Measurements from ENCODE around the gene ADGRA3.

ADGRA3 gene

DNA sequence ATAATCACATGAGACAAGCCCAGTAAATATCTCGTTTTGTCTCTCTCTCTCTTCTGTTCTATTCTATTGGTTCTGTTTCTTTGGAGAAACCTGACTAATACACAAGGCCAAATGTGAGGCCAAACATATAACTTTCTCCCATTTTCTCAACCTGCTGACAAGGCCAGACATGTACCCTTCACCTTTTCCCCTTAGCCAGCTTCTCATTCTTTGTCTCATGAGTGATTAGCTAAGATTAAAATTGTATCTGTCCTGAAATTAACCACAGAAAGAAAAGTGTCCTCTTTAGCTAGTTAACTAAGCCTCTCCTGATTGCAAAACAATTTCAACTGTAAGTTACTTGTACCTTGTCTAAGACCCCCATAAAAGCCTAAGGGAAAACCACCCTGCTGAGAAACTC lies 18.5 kb upstream of the ADGRA3 start:
- TF ChIP-seq, protein P1, sequence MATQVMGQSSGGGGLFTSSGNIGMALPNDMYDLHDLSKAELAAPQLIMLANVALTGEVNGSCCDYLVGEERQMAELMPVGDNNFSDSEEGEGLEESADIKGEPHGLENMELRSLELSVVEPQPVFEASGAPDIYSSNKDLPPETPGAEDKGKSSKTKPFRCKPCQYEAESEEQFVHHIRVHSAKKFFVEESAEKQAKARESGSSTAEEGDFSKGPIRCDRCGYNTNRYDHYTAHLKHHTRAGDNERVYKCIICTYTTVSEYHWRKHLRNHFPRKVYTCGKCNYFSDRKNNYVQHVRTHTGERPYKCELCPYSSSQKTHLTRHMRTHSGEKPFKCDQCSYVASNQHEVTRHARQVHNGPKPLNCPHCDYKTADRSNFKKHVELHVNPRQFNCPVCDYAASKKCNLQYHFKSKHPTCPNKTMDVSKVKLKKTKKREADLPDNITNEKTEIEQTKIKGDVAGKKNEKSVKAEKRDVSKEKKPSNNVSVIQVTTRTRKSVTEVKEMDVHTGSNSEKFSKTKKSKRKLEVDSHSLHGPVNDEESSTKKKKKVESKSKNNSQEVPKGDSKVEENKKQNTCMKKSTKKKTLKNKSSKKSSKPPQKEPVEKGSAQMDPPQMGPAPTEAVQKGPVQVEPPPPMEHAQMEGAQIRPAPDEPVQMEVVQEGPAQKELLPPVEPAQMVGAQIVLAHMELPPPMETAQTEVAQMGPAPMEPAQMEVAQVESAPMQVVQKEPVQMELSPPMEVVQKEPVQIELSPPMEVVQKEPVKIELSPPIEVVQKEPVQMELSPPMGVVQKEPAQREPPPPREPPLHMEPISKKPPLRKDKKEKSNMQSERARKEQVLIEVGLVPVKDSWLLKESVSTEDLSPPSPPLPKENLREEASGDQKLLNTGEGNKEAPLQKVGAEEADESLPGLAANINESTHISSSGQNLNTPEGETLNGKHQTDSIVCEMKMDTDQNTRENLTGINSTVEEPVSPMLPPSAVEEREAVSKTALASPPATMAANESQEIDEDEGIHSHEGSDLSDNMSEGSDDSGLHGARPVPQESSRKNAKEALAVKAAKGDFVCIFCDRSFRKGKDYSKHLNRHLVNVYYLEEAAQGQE (IDR thresholded peaks at IDR 0.05; ENCODE audit: insufficient read depth in 1 of 2, low read depth in 2 of 2, low read length in 2 of 2): no peak
- no peak for TF ChIP-seq POLR2AphosphoS5 (IDR thresholded peaks at IDR 0.05; ENCODE audit: low read depth, low read length)
- TF ChIP-seq TAF1 (IDR thresholded peaks at IDR 0.05; ENCODE audit: borderline replicate concordance, insufficient read depth, low read length): no peak
- no peak for TF ChIP-seq FOXP2 (optimal IDR thresholded peaks at IDR 0.05; ENCODE audit: borderline replicate concordance, extremely low read depth, extremely low read length, insufficient read depth)
- no peak for TF ChIP-seq SIN3A (IDR thresholded peaks at IDR 0.05; ENCODE audit: borderline replicate concordance, insufficient read depth, low read length)

DNA sequence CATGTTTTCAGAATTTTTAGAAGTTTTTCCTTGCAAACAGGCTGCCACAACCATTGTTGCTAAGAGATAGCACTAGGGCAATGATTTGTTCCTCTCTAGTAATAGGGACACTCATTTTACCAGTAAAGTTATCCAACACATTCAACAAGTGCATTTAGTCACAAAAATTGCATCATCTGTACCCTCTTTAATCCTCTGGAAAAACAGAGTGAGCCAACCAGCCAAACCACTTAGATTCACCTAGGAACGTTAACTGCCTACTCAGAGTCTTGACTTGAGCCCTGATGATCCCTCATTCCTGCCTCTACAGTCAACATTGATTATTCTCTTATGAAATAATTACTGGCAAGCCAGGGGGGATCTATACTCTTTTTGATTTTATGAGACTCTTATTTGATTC lies 17.0 kb upstream of the ADGRA3 start:
- TF ChIP-seq, protein P1 (IDR thresholded peaks at IDR 0.05; ENCODE audit: insufficient read depth in 1 of 2, low read depth in 2 of 2, low read length in 2 of 2): no peak
- TF ChIP-seq SIN3A (IDR thresholded peaks at IDR 0.05; ENCODE audit: borderline replicate concordance, insufficient read depth, low read length): no peak
- TF ChIP-seq TAF1 (IDR thresholded peaks at IDR 0.05; ENCODE audit: borderline replicate concordance, insufficient read depth, low read length): no peak
- no peak for TF ChIP-seq FOXP2 (optimal IDR thresholded peaks at IDR 0.05; ENCODE audit: borderline replicate concordance, extremely low read depth, extremely low read length, insufficient read depth)
- TF ChIP-seq POLR2AphosphoS5 (IDR thresholded peaks at IDR 0.05; ENCODE audit: low read depth, low read length): no peak

GRCh38 chr4:22532117-22532516 lies 16.3 kb upstream of the ADGRA3 start:
- no peak for TF ChIP-seq POLR2AphosphoS5 (IDR thresholded peaks at IDR 0.05; ENCODE audit: low read depth, low read length)
- no peak for TF ChIP-seq SIN3A (IDR thresholded peaks at IDR 0.05; ENCODE audit: borderline replicate concordance, insufficient read depth, low read length)
- TF ChIP-seq FOXP2 (optimal IDR thresholded peaks at IDR 0.05; ENCODE audit: borderline replicate concordance, extremely low read depth, extremely low read length, insufficient read depth): no peak
- TF ChIP-seq, protein P1 (IDR thresholded peaks at IDR 0.05; ENCODE audit: insufficient read depth in 1 of 2, low read depth in 2 of 2, low read length in 2 of 2): no peak
- TF ChIP-seq TAF1 (IDR thresholded peaks at IDR 0.05; ENCODE audit: borderline replicate concordance, insufficient read depth, low read length): no peak

- TF ChIP-seq FOXP2 (optimal IDR thresholded peaks at IDR 0.05; ENCODE audit: borderline replicate concordance, extremely low read depth, extremely low read length, insufficient read depth) (no peak), SIN3A (IDR thresholded peaks at IDR 0.05; ENCODE audit: borderline replicate concordance, insufficient read depth, low read length) (no peak), TAF1 (IDR thresholded peaks at IDR 0.05; ENCODE audit: borderline replicate concordance, insufficient read depth, low read length) (no peak), POLR2AphosphoS5 (IDR thresholded peaks at IDR 0.05; ENCODE audit: low read depth, low read length) (no peak)
- TF ChIP-seq, protein P1 (IDR thresholded peaks at IDR 0.05; ENCODE audit: insufficient read depth in 1 of 2, low read depth in 2 of 2, low read length in 2 of 2): no peak
Measured at GRCh38 chr4:22531311-22532019, 15.6 kb upstream of the ADGRA3 start.
